Measurements from ENCODE around the gene CPT1A. TPM values are rescaled to one million over a fixed set of nuclear protein-coding genes. Genes with fewer than 3 reads are reported as not detected.

Gene CPT1A
- total RNA-seq, 1 donor from 2014 or later: 4.1 TPM

GRCh38 chr11:68763181-68763721 lies 78.5 kb downstream of the CPT1A start:
- TF ChIP-seq CTCF (IDR thresholded peaks at IDR 0.05; ENCODE audit: partially characterized antibody, unreplicated experiment): no peak
- Mint-ChIP-seq H3K27me3 (ENCODE audit: unreplicated experiment) (peaks cover 3% of the 10 kb centered on the region), H3K4me3 (ENCODE audit: unreplicated experiment) (no peak overlapping the region), H3K9me3 (ENCODE audit: unreplicated experiment) (no peaks in the 10 kb centered on the region), H3K27ac (ENCODE audit: unreplicated experiment) (no peak overlapping the region), H3K4me1 (ENCODE audit: low read depth, unreplicated experiment) (peaks cover 2% of the 10 kb centered on the region), H3K36me3 (ENCODE audit: unreplicated experiment) (no peaks in the 10 kb centered on the region)
- DNase-seq: no peak

- Mint-ChIP-seq H3K27me3 (ENCODE audit: unreplicated experiment) (peaks cover 5% of the 10 kb centered on the region), H3K4me1 (ENCODE audit: low read depth, unreplicated experiment) (peaks cover 2% of the 10 kb centered on the region), H3K27ac (ENCODE audit: unreplicated experiment) (no peak overlapping the region), H3K36me3 (ENCODE audit: unreplicated experiment) (no peaks in the 10 kb centered on the region), H3K9me3 (ENCODE audit: unreplicated experiment) (no peaks in the 10 kb centered on the region), H3K4me3 (ENCODE audit: unreplicated experiment) (no peak overlapping the region)
- DNase-seq: no peak
- no peak for TF ChIP-seq CTCF (IDR thresholded peaks at IDR 0.05; ENCODE audit: partially characterized antibody, unreplicated experiment)
Observed at GRCh38 chr11:68762481-68762880, 79.2 kb downstream of the CPT1A start.

GRCh38 chr11:68761801-68762200 lies 79.9 kb downstream of the CPT1A start:
- Mint-ChIP-seq H3K27ac (ENCODE audit: unreplicated experiment) (no peak overlapping the region), H3K4me1 (ENCODE audit: low read depth, unreplicated experiment) (peaks cover 3% of the 10 kb centered on the region)

GRCh38 chr11:68759991-68760390 lies 81.7 kb downstream of the CPT1A start:
- Mint-ChIP-seq H3K27ac (ENCODE audit: unreplicated experiment) (no peak overlapping the region), H3K36me3 (ENCODE audit: unreplicated experiment) (no peaks in the 10 kb centered on the region), H3K4me1 (ENCODE audit: low read depth, unreplicated experiment) (peaks cover 6% of the 10 kb centered on the region), H3K9me3 (ENCODE audit: unreplicated experiment) (no peaks in the 10 kb centered on the region), H3K27me3 (ENCODE audit: unreplicated experiment) (peaks cover 7% of the 10 kb centered on the region), H3K4me3 (ENCODE audit: unreplicated experiment) (no peak overlapping the region)
- no peak for DNase-seq
- no peak for TF ChIP-seq CTCF (IDR thresholded peaks at IDR 0.05; ENCODE audit: partially characterized antibody, unreplicated experiment)

More at GRCh38 chr11:68761801-68762200, 79.9 kb downstream of the CPT1A start:
- H3K27me3 Mint-ChIP-seq (ENCODE audit: unreplicated experiment): peaks cover 5% of the 10 kb centered on the region
- H3K9me3 Mint-ChIP-seq (ENCODE audit: unreplicated experiment): no peaks in the 10 kb centered on the region
- DNase-seq: no peak
- H3K36me3 Mint-ChIP-seq (ENCODE audit: unreplicated experiment): no peaks in the 10 kb centered on the region
- no peak for TF ChIP-seq CTCF (IDR thresholded peaks at IDR 0.05; ENCODE audit: partially characterized antibody, unreplicated experiment)
- no peak overlapping the region for H3K4me3 Mint-ChIP-seq (ENCODE audit: unreplicated experiment)

GRCh38 chr11:68757711-68758110 lies 84.0 kb downstream of the CPT1A start:
- peaks cover 4% of the 10 kb centered on the region for H3K27me3 Mint-ChIP-seq (ENCODE audit: unreplicated experiment)
- no peaks in the 10 kb centered on the region for H3K36me3 Mint-ChIP-seq (ENCODE audit: unreplicated experiment)
- DNase-seq: no peak
- H3K4me3 Mint-ChIP-seq (ENCODE audit: unreplicated experiment): no peak overlapping the region
- no peak overlapping the region for H3K27ac Mint-ChIP-seq (ENCODE audit: unreplicated experiment)
- H3K4me1 Mint-ChIP-seq (ENCODE audit: low read depth, unreplicated experiment): peaks cover 6% of the 10 kb centered on the region
- peaks cover 1% of the 10 kb centered on the region for H3K9me3 Mint-ChIP-seq (ENCODE audit: unreplicated experiment)
- TF ChIP-seq CTCF (IDR thresholded peaks at IDR 0.05; ENCODE audit: partially characterized antibody, unreplicated experiment): no peak
